DND-41 (cell line): ENCODE results near the gene RAE1.

ENCODE experiments used
- ATAC-seq: fragments of 200-7000 bp; cut with Tn5 transposase; 3 replicates; pipeline ENCODE4 v1.9.1; 2021; ENCODE audit warnings: low read depth; ENCODE audit not compliant: insufficient read depth
- DNase-seq: peaks from one replicate; pipeline ENCODE4 v3.0.0-alpha.2; 2020
- H2AFZ ChIP-seq: 2 replicates; pipeline ENCODE4 v1.6.0; 2012; ENCODE audit warnings: low read depth, low read length
- H3K27ac ChIP-seq: 2 replicates; pipeline ENCODE4 v1.5.1; 2012; ENCODE audit warnings: low read length, inconsistent platforms
- H3K27me3 ChIP-seq: fragments of 200-600 bp; sonication (generic); 2 replicates; pipeline ENCODE4 v1.6.0; 2012; ENCODE audit warnings: low read length, mild to moderate bottlenecking, inconsistent platforms; ENCODE audit not compliant: insufficient read depth, poor library complexity
- H3K36me3 ChIP-seq: 2 replicates; pipeline ENCODE4 v1.5.1; 2012; ENCODE audit warnings: low read length, inconsistent platforms; ENCODE audit not compliant: insufficient read depth
- H3K4me1 ChIP-seq: 2 replicates; pipeline ENCODE4 v1.5.1; 2012; ENCODE audit warnings: mild to moderate bottlenecking, low read length; ENCODE audit not compliant: insufficient read depth
- H3K4me2 ChIP-seq: 2 replicates; pipeline ENCODE4 v1.6.0; 2012; ENCODE audit warnings: mild to moderate bottlenecking, moderate library complexity, low read length, inconsistent platforms; ENCODE audit not compliant: insufficient read depth
- H3K4me3 ChIP-seq, 2 experiments: fragments of 200-600 bp in 1 of 2; shearing (Covaris generic) in 1 of 2; 2 replicates each; pipeline ENCODE4 v1.5.1; 2012 to 2016; ENCODE audit warnings: inconsistent platforms in 2 of 2, low read length in 2 of 2, mild to moderate bottlenecking in 2 of 2, low read depth in 1 of 2, moderate library complexity in 1 of 2
- H3K79me2 ChIP-seq: 2 replicates; pipeline ENCODE4 v1.6.0; 2012; ENCODE audit warnings: low read length, inconsistent platforms; ENCODE audit not compliant: insufficient read depth
- H3K9ac ChIP-seq: 2 replicates; pipeline ENCODE4 v1.6.0; 2012; ENCODE audit warnings: low read depth, mild to moderate bottlenecking, inconsistent platforms, low read length, moderate library complexity
- H3K9me3 ChIP-seq: 2 replicates; pipeline ENCODE4 v1.5.1; 2012; ENCODE audit warnings: low read length, moderate library complexity, mild to moderate bottlenecking, inconsistent platforms; ENCODE audit not compliant: insufficient read depth, severe bottlenecking
- H4K20me1 ChIP-seq: 2 replicates; pipeline ENCODE4 v1.6.0; 2012; ENCODE audit warnings: low read length; ENCODE audit not compliant: insufficient read depth
- CTCF ChIP-seq: IDR thresholded peaks from 2 replicates; pipeline ENCODE4 v1.5.1; 2012; ENCODE audit warnings: borderline replicate concordance, low read length, moderate library complexity, mild to moderate bottlenecking; ENCODE audit not compliant: poor library complexity, severe bottlenecking; ENCODE audit errors: extremely low read depth
- EZH2 ChIP-seq: IDR thresholded peaks from 3 replicates; pipeline ENCODE4 v1.6.1; 2012; ENCODE audit warnings: borderline replicate concordance, low read depth, mild to moderate bottlenecking, moderate library complexity, low read length, inconsistent platforms; ENCODE audit not compliant: severe bottlenecking

The RAE1 gene

GRCh38 chr20:57385940-57386339 is 34.9 kb downstream of the RAE1 start:
- H3K36me3 ChIP-seq, result peaks cover 12% of the 10 kb centered on the region; the same call in 1 of the 2 replicates
- H3K9ac ChIP-seq, result no peak overlapping the region
- no peak overlapping the region for H3K4me2 ChIP-seq
- DNase-seq (no peak), ATAC-seq (no peak)
- TF ChIP-seq CTCF (no peak), EZH2 (no peak)
- H3K27me3 ChIP-seq, result no peaks in the 10 kb centered on the region
- H3K4me1 ChIP-seq, result peaks cover 4% of the 10 kb centered on the region
- H3K9me3 ChIP-seq, result no peaks in the 10 kb centered on the region
- H3K27ac ChIP-seq, result no peak overlapping the region
- H3K4me3 ChIP-seq, result no peak overlapping the region
- peaks cover 44% of the 10 kb centered on the region for H4K20me1 ChIP-seq
- no peaks in the 10 kb centered on the region for H3K79me2 ChIP-seq
- no peak overlapping the region for H2AFZ ChIP-seq

- Histone ChIP-seq H3K9ac (no peak overlapping the region), H4K20me1 (peaks cover 39% of the 10 kb centered on the region), H3K4me2 (no peak overlapping the region), H3K79me2 (no peaks in the 10 kb centered on the region), H3K36me3 (peaks cover 12% of the 10 kb centered on the region; the same call in 1 of the 2 replicates), H3K27me3 (no peaks in the 10 kb centered on the region), H3K27ac (no peak overlapping the region), H3K4me1 (peaks cover 6% of the 10 kb centered on the region), H2AFZ (no peak overlapping the region), H3K9me3 (no peaks in the 10 kb centered on the region), H3K4me3 (no peak overlapping the region)
- TF ChIP-seq CTCF, result no peak
- TF ChIP-seq EZH2, result no peak
- no peak for DNase-seq
- no peak for ATAC-seq
Observed at GRCh38 chr20:57386762-57387161, 35.7 kb downstream of the RAE1 start.

- peaks cover 12% of the 10 kb centered on the region for H3K4me1 ChIP-seq
- H3K4me3 ChIP-seq, result no peak overlapping the region
- H3K36me3 ChIP-seq, result peaks cover 11% of the 10 kb centered on the region; the same call in 1 of the 2 replicates
- H3K27me3 ChIP-seq, result no peaks in the 10 kb centered on the region
- H3K4me2 ChIP-seq, result no peak overlapping the region
- peaks cover 41% of the 10 kb centered on the region for H4K20me1 ChIP-seq
- TF ChIP-seq EZH2 (no peak), CTCF (no peak)
- no peak overlapping the region for H2AFZ ChIP-seq
- no peaks in the 10 kb centered on the region for H3K9me3 ChIP-seq
- H3K79me2 ChIP-seq, result no peaks in the 10 kb centered on the region
- DNase-seq, result no peak
- no peak overlapping the region for H3K9ac ChIP-seq
- ATAC-seq, result no peak
- H3K27ac ChIP-seq, result no peak overlapping the region
Observed at GRCh38 chr20:57387463-57387862, 36.4 kb downstream of the RAE1 start.

GRCh38 chr20:57387945-57388371 is 36.9 kb downstream of the RAE1 start:
- Histone ChIP-seq H3K4me3 (no peak overlapping the region), H4K20me1 (peaks cover 41% of the 10 kb centered on the region), H3K79me2 (no peaks in the 10 kb centered on the region), H3K4me1 (peaks cover 17% of the 10 kb centered on the region), H3K4me2 (no peak overlapping the region), H3K27ac (no peak overlapping the region), H3K27me3 (no peaks in the 10 kb centered on the region), H3K9ac (no peak overlapping the region), H3K36me3 (peaks cover 8% of the 10 kb centered on the region; the same call in 1 of the 2 replicates), H3K9me3 (no peaks in the 10 kb centered on the region), H2AFZ (no peak overlapping the region)
- ATAC-seq (no peak), DNase-seq (no peak)
- TF ChIP-seq CTCF (no peak), EZH2 (no peak)
